Suprapubic skin (tissue), 4 donors: ENCODE data around the gene BCL2L15. TPM values are rescaled to one million over a fixed set of nuclear protein-coding genes. Genes with fewer than 3 reads are reported as not detected.
"Not testable (repeated sequence)": the region's sequence is repeated elsewhere in the genome, so short reads cannot be mapped to it uniquely, and the experiment has no call there.

Source experiments
- DNase-seq, 2 donors: peaks; one replicate each; pipeline ENCODE4 v3.0.0-alpha.2; 2019; ENCODE audit warnings: low spot score in 2 of 2
- H3K27ac ChIP-seq: fragments of 200-600 bp; sonication (generic); one replicate; pipeline ENCODE4 v1.5.1; 2019
- H3K27me3 ChIP-seq: fragments of 200-600 bp; sonication (generic); one replicate; pipeline ENCODE4 v1.5.1; 2019
- H3K36me3 ChIP-seq: fragments of 200-600 bp; sonication (generic); one replicate; pipeline ENCODE4 v1.5.1; 2019
- H3K4me1 ChIP-seq: fragments of 200-600 bp; sonication (generic); one replicate; pipeline ENCODE4 v1.5.1; 2019
- H3K4me3 ChIP-seq: fragments of 200-600 bp; sonication (generic); one replicate; pipeline ENCODE4 v1.5.1; 2019; ENCODE audit warnings: mild to moderate bottlenecking
- H3K9me3 ChIP-seq: fragments of 200-600 bp; sonication (generic); one replicate; pipeline ENCODE4 v1.5.1; 2019
- CTCF ChIP-seq, 2 donors: fragments of 200-600 bp in 1 of 2; fragments of 450-650 bp in 1 of 2; sonication (generic) in 1 of 2; IDR thresholded peaks; one replicate each; pipeline ENCODE4 v1.5.1; 2016 to 2019; ENCODE audit warnings: antibody characterized with exemption in 2 of 2, mild to moderate bottlenecking in 1 of 2, moderate library complexity in 1 of 2
- EP300 ChIP-seq: sonication (generic); formaldehyde crosslinking; IDR thresholded peaks from one replicate; pipeline ENCODE4 v1.6.1; 2017; ENCODE audit warnings: antibody characterized with exemption
- POLR2A ChIP-seq, 2 donors: fragments of 450-650 bp; IDR thresholded peaks; one replicate each; pipeline ENCODE4 v1.6.1; 2017; ENCODE audit warnings: antibody characterized with exemption in 2 of 2, mild to moderate bottlenecking in 2 of 2, moderate library complexity in 2 of 2
- POLR2AphosphoS5 ChIP-seq, 3 donors: sonication (generic); formaldehyde crosslinking; IDR thresholded peaks; one replicate each; pipeline ENCODE4 v1.6.1; 2017; ENCODE audit warnings: antibody characterized with exemption in 3 of 3
- WGBS: methylation state at CpG from one replicate; pipeline ENCODE4 v1.1.5; 2018; 5-methylcytosine and 5-hydroxymethylcytosine counted together
- total RNA-seq, 4 donors: library from RNA; depleted of rRNA; stranded (reverse); fragments of >200 nt; gene quantifications; one replicate each; pipeline ENCODE4 v1.1.0, GENCODE V29; 2016

The BCL2L15 gene
- total RNA-seq, 4 donors from 2014 or later, result 0.13 to 1.4 (median 0.45) TPM

- H3K4me1 ChIP-seq, result no peaks in the 10 kb centered on the region
- TF ChIP-seq POLR2A (IDR thresholded peaks at IDR 0.05), result no peak
- no peak for TF ChIP-seq EP300
- no peak for TF ChIP-seq CTCF (IDR thresholded peaks at IDR 0.05)
- TF ChIP-seq POLR2AphosphoS5 (IDR thresholded peaks at IDR 0.05), result no peak
- no peak overlapping the region for H3K4me3 ChIP-seq
- no peak for DNase-seq
- H3K36me3 ChIP-seq, result no peaks in the 10 kb centered on the region
- no peak overlapping the region for H3K27ac ChIP-seq
- no peaks in the 10 kb centered on the region for H3K27me3 ChIP-seq
- WGBS, result 95% methylated on average over 1 of the region's 1 CpG
- H3K9me3 ChIP-seq, result no peaks in the 10 kb centered on the region
Observed at GRCh38 chr1:113854234-113854633, 33.1 kb downstream of the BCL2L15 start.

DNA sequence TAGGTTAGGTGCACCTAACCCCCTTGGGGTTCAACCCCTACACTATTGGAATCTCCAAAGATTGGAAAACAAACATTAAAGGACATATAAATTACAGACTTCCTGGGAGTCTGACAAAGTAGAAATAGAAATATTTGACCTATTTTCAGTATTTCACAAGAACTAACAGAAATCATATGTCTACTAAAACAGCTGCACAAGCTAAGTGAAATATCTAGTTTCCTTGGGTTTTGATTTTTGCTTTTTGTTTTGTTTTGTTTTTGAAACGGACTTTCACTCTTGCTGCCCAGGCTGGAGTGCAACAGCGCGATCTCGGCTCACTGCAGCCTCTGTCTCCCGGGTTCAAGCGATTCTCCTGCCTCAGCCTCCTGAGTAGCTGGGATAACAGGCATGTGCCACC lies 34.7 kb downstream of the BCL2L15 start:
- WGBS, result 77% methylated on average over 6 of the region's 6 CpGs
- H3K27ac ChIP-seq, DNase-seq: not testable (repeated sequence)

DNA sequence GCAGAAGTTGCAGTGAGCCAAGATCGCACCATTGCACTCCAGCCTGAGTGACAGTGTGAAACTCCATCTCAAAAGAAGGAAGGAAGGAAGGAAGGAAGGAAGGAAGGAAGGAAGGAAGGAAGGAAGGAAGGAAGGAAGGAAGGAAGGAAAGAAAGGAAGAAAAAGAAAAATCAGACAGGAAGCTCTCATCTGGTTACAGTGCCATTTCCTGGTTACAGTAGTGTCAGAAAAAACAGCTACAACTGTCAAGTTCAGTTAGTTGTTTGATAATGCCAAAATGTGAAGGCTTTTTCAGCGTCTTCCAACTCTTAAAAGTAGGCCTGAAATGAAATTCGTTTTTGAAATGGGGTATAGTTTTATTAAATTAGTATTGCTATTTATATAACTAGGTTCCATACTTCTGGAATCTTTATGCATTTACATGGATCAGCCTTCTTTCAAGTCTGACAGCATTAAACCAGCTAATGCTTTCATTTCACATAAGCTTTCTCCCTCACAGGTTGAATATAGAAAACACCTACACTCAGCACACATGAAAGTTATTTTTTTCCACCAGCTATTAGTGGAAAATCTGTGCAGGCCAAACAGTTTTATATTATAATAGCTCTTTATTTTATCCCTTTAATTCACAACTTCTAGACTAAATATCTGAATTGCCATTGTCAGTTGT lies 37.1 kb downstream of the BCL2L15 start:
- 78% methylated on average over 3 of the region's 3 CpGs for WGBS
- no peaks in the 10 kb centered on the region for H3K4me1 ChIP-seq
- no peaks in the 10 kb centered on the region for H3K36me3 ChIP-seq
- H3K9me3 ChIP-seq, result no peaks in the 10 kb centered on the region
- no peaks in the 10 kb centered on the region for H3K27me3 ChIP-seq
- H3K27ac ChIP-seq, result no peak overlapping the region
- H3K4me3 ChIP-seq, result no peak overlapping the region
- DNase-seq, result no peak
- no peak for TF ChIP-seq EP300
- TF ChIP-seq POLR2A (IDR thresholded peaks at IDR 0.05), result no peak
- no peak for TF ChIP-seq CTCF (IDR thresholded peaks at IDR 0.05)
- no peak for TF ChIP-seq POLR2AphosphoS5 (IDR thresholded peaks at IDR 0.05)

More for the DNA sequence above, 34.7 kb downstream of the BCL2L15 start:
- H3K4me1 ChIP-seq, H3K9me3 ChIP-seq, H3K27me3 ChIP-seq, H3K36me3 ChIP-seq, H3K4me3 ChIP-seq: not testable (repeated sequence)

- no peaks in the 10 kb centered on the region for H3K4me1 ChIP-seq
- TF ChIP-seq POLR2A (IDR thresholded peaks at IDR 0.05) (no peak), CTCF (IDR thresholded peaks at IDR 0.05) (no peak), POLR2AphosphoS5 (IDR thresholded peaks at IDR 0.05) (no peak), EP300 (no peak)
- H3K9me3 ChIP-seq, result no peaks in the 10 kb centered on the region
- H3K27me3 ChIP-seq, result no peaks in the 10 kb centered on the region
- no peak overlapping the region for H3K27ac ChIP-seq
- H3K4me3 ChIP-seq, result no peak overlapping the region
- H3K36me3 ChIP-seq, result no peaks in the 10 kb centered on the region
- DNase-seq, result no peak
Observed at GRCh38 chr1:113849072-113849471, 38.3 kb downstream of the BCL2L15 start.

DNA sequence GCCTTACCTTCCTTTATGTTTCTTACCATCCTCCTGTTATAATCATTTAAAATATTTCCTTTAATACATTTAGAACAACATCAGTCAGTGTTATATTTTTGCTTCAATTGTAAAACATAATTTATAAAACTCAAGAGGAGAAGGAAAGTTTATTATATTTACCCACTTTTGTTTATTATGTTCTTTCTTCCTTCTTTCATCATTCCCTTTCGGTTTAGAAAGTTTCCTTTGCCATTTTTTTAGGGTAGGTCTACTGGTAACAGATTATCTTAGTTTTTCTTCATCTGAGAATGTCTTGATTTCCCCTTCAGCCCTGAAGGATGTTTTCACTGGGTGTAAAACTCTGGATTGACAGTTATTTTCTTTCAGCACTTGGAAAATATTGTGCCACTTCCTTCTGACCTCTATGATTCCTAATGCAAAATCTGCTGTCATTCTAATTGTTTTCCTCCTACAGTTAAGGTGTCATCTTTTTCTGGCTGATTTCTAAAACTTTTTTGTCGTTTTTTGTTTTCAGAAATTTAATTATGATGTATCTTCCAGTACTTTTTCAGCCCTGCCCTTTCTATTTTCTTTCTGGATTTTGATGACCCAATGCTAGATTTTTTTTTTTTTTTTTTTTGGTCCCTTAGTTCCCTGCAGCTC lies 40.9 kb downstream of the BCL2L15 start:
- Histone ChIP-seq H3K9me3 (no peaks in the 10 kb centered on the region), H3K27me3 (no peaks in the 10 kb centered on the region), H3K4me1 (no peaks in the 10 kb centered on the region), H3K27ac (no peak overlapping the region), H3K36me3 (no peaks in the 10 kb centered on the region), H3K4me3 (no peak overlapping the region)
- TF ChIP-seq POLR2AphosphoS5 (IDR thresholded peaks at IDR 0.05), result no peak
- no peak for TF ChIP-seq EP300
- no peak for TF ChIP-seq CTCF (IDR thresholded peaks at IDR 0.05)
- TF ChIP-seq POLR2A (IDR thresholded peaks at IDR 0.05), result no peak
- 73% methylated on average over 2 of the region's 2 CpGs for WGBS
- DNase-seq, result no peak
